SKM-1 (cell line): ENCODE measurements around the gene PRKCB.
A peak's percentile ranks its signal among the peaks of the same experiment; 100 is the strongest.

Experiments
- DNase-seq: peaks from one replicate; lab custom pipeline; 2025; ENCODE audit not compliant: unreplicated experiment; lab: John Stamatoyannopoulos, UW

The PRKCB gene

GRCh38 chr16:23934610-23935236, 98.9 kb downstream of the PRKCB start:
- no peak for DNase-seq

- no peak for DNase-seq
Measured at GRCh38 chr16:23940111-23940510, 104.3 kb downstream of the PRKCB start.

- DNase-seq: no peak
Measured at GRCh38 chr16:23941025-23941424, 105.2 kb downstream of the PRKCB start.

GRCh38 chr16:23941963-23942564, 106.3 kb downstream of the PRKCB start:
- DNase-seq: no peak

GRCh38 chr16:23943604-23944003, 107.8 kb downstream of the PRKCB start:
- DNase-seq: no peak

GRCh38 chr16:23944381-23944780, 108.6 kb downstream of the PRKCB start:
- DNase-seq: no peak

GRCh38 chr16:23945243-23945642, 109.5 kb downstream of the PRKCB start:
- no peak for DNase-seq

- DNase-seq: no peak
Measured at GRCh38 chr16:23947838-23948237, 112.1 kb downstream of the PRKCB start.

GRCh38 chr16:23948949-23949411, 113.2 kb downstream of the PRKCB start:
- DNase-seq: no peak

GRCh38 chr16:23949630-23950290, 114.0 kb downstream of the PRKCB start:
- no peak for DNase-seq

GRCh38 chr16:23950291-23950894, 114.6 kb downstream of the PRKCB start:
- DNase-seq: no peak

- no peak for DNase-seq
Measured at GRCh38 chr16:23950898-23951297, 115.1 kb downstream of the PRKCB start.

GRCh38 chr16:23952128-23952970, 116.6 kb downstream of the PRKCB start:
- DNase-seq: peak; percentile 72

- DNase-seq: no peak
Measured at GRCh38 chr16:23952971-23953300, 117.2 kb downstream of the PRKCB start.

GRCh38 chr16:23953476-23953875, 117.7 kb downstream of the PRKCB start:
- no peak for DNase-seq

- no peak for DNase-seq
Measured at GRCh38 chr16:23955088-23955487, 119.3 kb downstream of the PRKCB start.

GRCh38 chr16:23957287-23957686, 121.5 kb downstream of the PRKCB start:
- DNase-seq: no peak

GRCh38 chr16:23959072-23959751, 123.4 kb downstream of the PRKCB start:
- peak; percentile 42 for DNase-seq

- DNase-seq: no peak
Measured at GRCh38 chr16:23959752-23960072, 123.9 kb downstream of the PRKCB start.

GRCh38 chr16:23960081-23960885, 124.5 kb downstream of the PRKCB start:
- DNase-seq: no peak
